Adrenal gland (tissue), 12 donors: ENCODE results near the gene ENOX1. TPM values are rescaled to one million over a fixed set of nuclear protein-coding genes. Genes with fewer than 3 reads are reported as not detected.

Source experiments
- DNase-seq, 7 donors: peaks; one replicate each; pipeline ENCODE4 v3.0.0-alpha.2; 2019 to 2020
- H3K27ac ChIP-seq, 5 donors: fragments of 200-600 bp; sonication (generic) in 4 of 5; 1 replicate in 3 of 5; 2 replicates in 2 of 5; pipeline versions ENCODE4 v1.5.1 to v1.8.0; 2016 to 2020; ENCODE audit warnings: mild to moderate bottlenecking in 1 of 5
- H3K27me3 ChIP-seq: fragments of 200-600 bp; 2 replicates; pipeline ENCODE4 v1.8.0; 2021
- H3K36me3 ChIP-seq, 2 donors: fragments of 200-600 bp; replicated peaks in 1 of 2; 1 replicate in 1 of 2; 2 replicates in 1 of 2; pipeline versions ENCODE4 v1.5.1 to v1.8.0; 2018 to 2022
- H3K4me1 ChIP-seq, 2 donors: fragments of 200-600 bp; replicated peaks in 1 of 2; 1 replicate in 1 of 2; 2 replicates in 1 of 2; pipeline versions ENCODE4 v1.5.1 to v1.8.0; 2018 to 2021
- H3K4me3 ChIP-seq, 4 donors: fragments of 200-600 bp; sonication (generic) in 3 of 4; one replicate each; pipeline ENCODE4 v1.5.1; 2016 to 2018
- H3K9me3 ChIP-seq, 3 donors: fragments of 200-600 bp; sonication (generic) in 1 of 3; replicated peaks in 1 of 3; 1 replicate in 2 of 3; 2 replicates in 1 of 3; pipeline versions ENCODE4 v1.5.1 to v1.8.0; 2016 to 2021
- POLR2A ChIP-seq, 2 donors: fragments of 450-650 bp; IDR thresholded peaks; one replicate each; pipeline ENCODE4 v1.6.1; 2017; ENCODE audit warnings: antibody characterized with exemption in 2 of 2, mild to moderate bottlenecking in 2 of 2, moderate library complexity in 1 of 2
- whole genome bisulfite sequencing, 4 donors: extraction: QIAGEN DNeasy Blood & Tissue Kit in 2 of 4; methylation state at CpG; one replicate each; pipeline versions ENCODE4 v1.1.5 to v1.1.7; 2013 to 2017; 5-methylcytosine and 5-hydroxymethylcytosine counted together
- intact Hi-C, 2 donors: fragments of 100-400 bp; cut with DNase I; formaldehyde crosslinking; loops; one replicate each; pipeline versions ENCODE4 v1.14.1 to v1.15.0; 2022 to 2023
- polyA plus RNA-seq, 3 donors: library from polyadenylated mRNA; stranded (reverse); fragments of 200-250 nt in 2 of 3; fragments of 350-450 nt in 1 of 3; fragmentation: Illumina TruSeq in 1 of 3; extraction: RNeasy Lipid Tissue Mini Kit (QIAGEN cat#74804) in 1 of 3; gene quantifications; one replicate each; pipeline ENCODE4 v1.2.3, GENCODE V29; 2013 to 2014
- total RNA-seq, 9 donors: library from RNA; depleted of rRNA in 4 of 9; stranded (reverse); fragments of >200 nt in 4 of 9; fragments of 120-200 nt in 1 of 9; fragmentation: NEBNext Ultra II Directional in 1 of 9; extraction: Animal tissue kit (Norgen Biotek cat#: 25700) in 1 of 9; gene quantifications; one replicate each; pipeline versions ENCODE4 v1.1.0 to v1.2.4, GENCODE V29; 2013 to 2023
- TF ChIP-seq, protein P1 (sequence below), 6 experiments: fragments of 450-650 bp in 4 of 6; fragments of 200-600 bp in 2 of 6; sonication (generic) in 1 of 6; IDR thresholded peaks; 1 replicate in 5 of 6; 2 replicates in 1 of 6; pipeline versions ENCODE4 v1.5.1 to v1.8.0; 2016 to 2021; ENCODE audit warnings: antibody characterized with exemption in 6 of 6, mild to moderate bottlenecking in 2 of 6, moderate library complexity in 1 of 6
- donor health status: healthy with polysubstance abuse.
- donor health status: Bipolar disorder and iron deficiency.
- donor health status: DM: yes; HTN: yes; CAD: no.
- donor health status: DM: no; HTN: no; CAD: no.
- donor health status: DM: no; HTN: no; CAD: no.
- donor health status: DM: yes; HTN: yes; CAD: no.

Gene ENOX1
- total and polyA plus RNA-seq, 12 donors: 0.25 to 5.8 (median 1.6) TPM

DNA sequence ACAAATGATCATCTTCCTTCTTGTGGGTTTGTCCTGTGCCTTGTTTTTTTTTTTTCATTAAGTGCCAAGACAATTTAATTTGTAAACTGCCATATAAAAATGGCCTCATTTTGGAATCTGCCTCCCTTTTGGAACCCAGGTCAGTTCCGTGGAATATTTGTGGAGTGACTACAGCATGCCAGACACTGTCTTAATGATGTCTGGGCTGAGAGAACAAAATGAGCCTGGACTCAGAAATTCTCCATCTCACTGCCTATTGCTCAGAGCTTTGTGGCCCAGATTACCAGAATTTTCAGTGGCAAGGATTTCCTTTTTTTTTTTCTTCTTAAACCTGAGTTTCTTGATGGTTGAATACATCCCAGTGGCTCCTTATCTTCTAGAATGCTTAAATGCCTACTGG lies 340.6 kb downstream of the ENOX1 start:
- 56 to 78% (median 70%) methylated on average over 1 of the region's 1 CpG for WGBS, 4 donors
- no peaks in the 10 kb centered on the region for H3K9me3 ChIP-seq
- TF ChIP-seq POLR2A (IDR thresholded peaks at IDR 0.05): no peak
- TF ChIP-seq, protein P1, sequence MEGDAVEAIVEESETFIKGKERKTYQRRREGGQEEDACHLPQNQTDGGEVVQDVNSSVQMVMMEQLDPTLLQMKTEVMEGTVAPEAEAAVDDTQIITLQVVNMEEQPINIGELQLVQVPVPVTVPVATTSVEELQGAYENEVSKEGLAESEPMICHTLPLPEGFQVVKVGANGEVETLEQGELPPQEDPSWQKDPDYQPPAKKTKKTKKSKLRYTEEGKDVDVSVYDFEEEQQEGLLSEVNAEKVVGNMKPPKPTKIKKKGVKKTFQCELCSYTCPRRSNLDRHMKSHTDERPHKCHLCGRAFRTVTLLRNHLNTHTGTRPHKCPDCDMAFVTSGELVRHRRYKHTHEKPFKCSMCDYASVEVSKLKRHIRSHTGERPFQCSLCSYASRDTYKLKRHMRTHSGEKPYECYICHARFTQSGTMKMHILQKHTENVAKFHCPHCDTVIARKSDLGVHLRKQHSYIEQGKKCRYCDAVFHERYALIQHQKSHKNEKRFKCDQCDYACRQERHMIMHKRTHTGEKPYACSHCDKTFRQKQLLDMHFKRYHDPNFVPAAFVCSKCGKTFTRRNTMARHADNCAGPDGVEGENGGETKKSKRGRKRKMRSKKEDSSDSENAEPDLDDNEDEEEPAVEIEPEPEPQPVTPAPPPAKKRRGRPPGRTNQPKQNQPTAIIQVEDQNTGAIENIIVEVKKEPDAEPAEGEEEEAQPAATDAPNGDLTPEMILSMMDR (IDR thresholded peaks at IDR 0.05): no peak
- H3K4me3 ChIP-seq: no peak overlapping the region
- intact Hi-C loops: no loop called here
- H3K4me1 ChIP-seq: no peaks in the 10 kb centered on the region
- H3K27me3 ChIP-seq: peaks cover 3% of the 10 kb centered on the region
- DNase-seq: no peak
- H3K36me3 ChIP-seq: no peaks in the 10 kb centered on the region
- no peak overlapping the region for H3K27ac ChIP-seq

DNA sequence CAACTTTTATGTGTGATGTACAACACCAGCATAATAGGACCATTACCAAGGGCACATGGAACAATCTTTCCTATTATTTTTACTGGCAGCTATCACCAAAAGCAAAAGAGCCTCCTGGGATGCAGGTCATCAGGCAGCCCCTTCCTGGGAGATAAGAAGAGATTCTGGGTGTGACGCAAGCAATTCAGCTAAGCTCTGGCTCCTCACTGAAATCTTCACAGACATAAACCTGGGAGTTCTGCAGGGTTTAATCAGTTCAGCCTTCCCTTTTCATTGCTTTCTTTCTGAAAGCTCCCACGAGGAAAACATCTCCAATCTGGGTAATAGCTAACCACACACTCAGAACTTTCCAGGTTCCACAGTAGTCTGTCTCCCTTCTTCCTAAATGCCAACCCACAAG lies 341.1 kb downstream of the ENOX1 start:
- Histone ChIP-seq H3K27ac (no peak overlapping the region), H3K9me3 (no peaks in the 10 kb centered on the region), H3K4me1 (no peaks in the 10 kb centered on the region), H3K4me3 (no peak overlapping the region), H3K36me3 (no peaks in the 10 kb centered on the region), H3K27me3 (peaks cover 3% of the 10 kb centered on the region)
- no peak for DNase-seq
- TF ChIP-seq, protein P1 (IDR thresholded peaks at IDR 0.05): no peak
- no peak for TF ChIP-seq POLR2A (IDR thresholded peaks at IDR 0.05)
- 72 to 83% (median 77%) methylated on average over 2 of the region's 2 CpGs for WGBS, 4 donors
- intact Hi-C loops: no loop called here

DNA sequence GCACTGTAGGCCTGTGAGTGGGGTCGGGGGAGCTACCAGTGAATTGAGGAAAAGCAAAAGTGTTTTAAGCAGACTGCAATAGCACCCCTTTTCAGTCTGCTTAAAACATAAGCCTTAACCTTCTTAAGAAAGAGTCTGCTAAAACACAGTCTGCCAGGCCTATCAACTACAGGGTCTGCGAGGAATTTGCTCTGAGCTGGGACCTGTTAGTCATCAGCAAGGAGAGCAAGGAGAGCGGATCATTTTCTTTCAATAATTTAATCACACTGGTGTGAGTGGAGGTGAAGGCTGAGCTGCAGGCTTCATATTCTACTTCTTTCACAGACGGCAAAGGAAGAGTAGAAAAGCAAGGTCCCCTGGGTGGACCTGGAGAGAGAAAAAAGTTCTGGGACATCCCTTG lies 342.7 kb downstream of the ENOX1 start:
- no peak overlapping the region for H3K27ac ChIP-seq
- H3K4me3 ChIP-seq: no peak overlapping the region
- no peak for DNase-seq
- H3K9me3 ChIP-seq: no peaks in the 10 kb centered on the region
- intact Hi-C loops: no loop called here
- TF ChIP-seq POLR2A (IDR thresholded peaks at IDR 0.05): no peak
- TF ChIP-seq, protein P1 (IDR thresholded peaks at IDR 0.05): no peak
- peaks cover 3% of the 10 kb centered on the region for H3K27me3 ChIP-seq
- WGBS, 4 donors: 79 to 94% (median 81%) methylated on average over 4 of the region's 4 CpGs
- H3K4me1 ChIP-seq: no peaks in the 10 kb centered on the region
- no peaks in the 10 kb centered on the region for H3K36me3 ChIP-seq

DNA sequence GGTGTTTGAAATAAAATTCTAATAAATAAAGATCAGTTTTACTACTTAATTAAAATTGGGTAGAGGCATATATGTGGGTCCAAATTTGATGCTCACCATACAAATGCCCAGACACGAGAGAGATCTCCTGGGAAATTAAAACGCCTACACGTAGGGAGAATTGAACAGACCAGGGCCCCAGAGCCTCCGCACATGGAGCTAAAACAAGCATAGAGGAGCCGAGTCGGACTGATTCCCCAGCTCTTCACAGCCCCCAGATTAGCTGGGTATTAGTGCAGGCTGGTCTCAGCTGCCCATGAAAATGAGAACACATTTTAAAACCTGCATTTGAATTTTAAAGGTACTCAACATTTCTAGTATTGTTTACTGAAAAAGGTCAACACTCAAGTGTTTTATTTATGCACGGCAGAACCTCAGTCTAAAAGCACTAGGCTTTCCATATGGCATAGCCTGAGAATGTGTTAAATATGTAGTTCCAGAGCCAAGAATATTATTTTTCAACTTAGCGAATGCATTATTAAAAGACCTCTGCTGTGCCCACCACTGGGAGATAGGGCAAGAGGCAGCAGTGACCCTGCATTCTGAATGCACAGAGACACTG lies 344.8 kb downstream of the ENOX1 start:
- H3K27ac ChIP-seq: no peak overlapping the region
- WGBS, 4 donors: 83 to 92% (median 84%) methylated on average over 8 of the region's 8 CpGs

More for the DNA sequence above, 344.8 kb downstream of the ENOX1 start:
- intact Hi-C loops: no loop called here
- Histone ChIP-seq H3K9me3 (no peaks in the 10 kb centered on the region), H3K27me3 (peaks cover 3% of the 10 kb centered on the region), H3K4me3 (no peak overlapping the region), H3K4me1 (no peaks in the 10 kb centered on the region), H3K36me3 (no peaks in the 10 kb centered on the region)
- TF ChIP-seq POLR2A (IDR thresholded peaks at IDR 0.05): no peak
- TF ChIP-seq, protein P1 (IDR thresholded peaks at IDR 0.05): no peak
- no peak for DNase-seq
